Activated CD8-positive, alpha-beta memory T cell treated with anti-CD3 and anti-CD28 coated beads, Interleukin-2, amount 50 U/mL, for 24 hours (primary cell): Measurements from ENCODE around the gene FAM200A.
"Not testable (repeated sequence)": the region's sequence is repeated elsewhere in the genome, so short reads cannot be mapped to it uniquely, and the experiment has no call there.

ENCODE experiments used
- DNase-seq: peaks from one replicate; pipeline ENCODE4 v3.0.0-alpha.2; 2020; ENCODE audit errors: extremely low read depth

Gene FAM200A

DNA sequence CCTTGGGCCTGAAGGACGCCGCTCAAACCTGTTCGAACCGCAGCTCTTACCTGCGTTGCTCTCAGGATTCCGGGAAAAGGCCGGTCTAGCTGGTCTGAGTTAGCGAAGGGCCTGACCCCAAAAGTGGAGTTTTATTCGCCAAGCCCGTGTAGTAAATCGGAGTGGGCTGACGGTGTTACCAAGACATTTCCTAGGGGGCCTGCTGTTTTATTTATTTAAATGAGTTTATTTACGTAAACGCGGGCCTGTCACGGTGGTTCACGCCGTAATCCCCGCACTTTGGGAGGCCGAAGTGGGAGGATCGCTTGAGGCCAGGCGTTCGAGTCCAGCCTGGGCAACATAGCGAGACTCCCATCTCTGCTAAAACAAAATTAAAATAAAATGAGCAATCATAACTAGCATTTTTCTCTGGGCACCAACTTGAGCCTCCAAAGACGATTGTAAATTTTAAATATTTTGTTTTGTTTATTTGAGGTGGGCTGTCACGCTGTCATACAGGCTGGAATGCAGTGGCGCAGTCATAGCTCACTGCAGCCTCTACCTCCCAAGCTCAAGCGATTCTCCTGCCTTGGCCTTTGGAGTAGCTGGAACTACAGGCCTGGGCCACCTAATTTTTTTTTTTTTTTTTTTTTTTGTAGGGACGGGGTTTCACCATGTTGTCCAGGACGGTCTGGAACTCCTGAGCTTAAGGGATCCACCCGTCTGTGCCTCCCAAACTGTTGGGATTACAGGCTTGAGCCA, 7.4 kb upstream of the FAM200A start:
- DNase-seq, result no peak

DNA sequence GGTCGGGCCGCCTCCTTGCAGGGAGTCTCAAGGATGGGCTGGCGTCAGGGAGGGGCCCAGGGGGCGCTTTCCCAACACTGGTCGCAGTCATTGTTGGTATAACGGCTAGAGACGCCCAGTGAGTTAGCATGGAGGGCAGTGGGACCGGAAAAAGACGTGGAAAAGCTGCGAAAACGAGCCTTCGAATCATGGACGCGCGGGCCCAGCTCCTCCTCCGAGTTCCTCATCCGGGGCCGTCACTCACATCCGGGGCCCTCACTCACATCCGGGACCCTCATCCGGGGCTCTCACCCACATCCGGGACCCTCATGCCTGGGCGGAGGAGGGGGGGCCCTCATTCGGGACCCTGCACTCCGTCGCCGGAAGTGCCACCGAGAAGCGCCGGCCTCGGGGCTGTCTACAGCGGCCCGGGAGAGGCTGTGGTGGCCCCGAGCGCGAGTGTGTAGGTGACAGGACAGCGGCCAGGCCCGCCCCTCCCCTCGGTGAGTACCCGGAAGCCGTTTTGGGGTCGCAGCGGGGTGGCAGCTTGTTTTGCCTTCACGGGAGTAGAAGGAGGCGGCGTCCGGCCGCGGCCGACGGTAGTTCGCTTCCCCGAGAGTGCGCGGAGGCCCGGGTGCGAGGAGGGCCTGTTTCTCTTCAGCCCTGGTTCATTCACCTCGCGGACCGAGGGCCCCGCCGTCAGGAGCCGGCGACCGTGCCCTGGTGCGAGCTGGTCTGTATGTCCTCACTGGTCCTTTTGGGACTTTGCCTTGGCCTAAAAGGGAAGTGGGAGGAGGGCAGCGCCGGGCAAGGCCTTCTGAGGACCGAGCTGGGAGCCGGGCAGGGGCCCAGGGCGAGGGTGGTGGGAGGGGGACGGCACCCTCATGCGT, 6.6 kb upstream of the FAM200A start, which contains the start of gene ZNF655:
ZNF655 (plus strand) TSS at position 337 of the 869 bp plus-strand sequence. CDS start 1,918 bp downstream, outside the sequence.
- peak; percentile 76 for DNase-seq

DNA sequence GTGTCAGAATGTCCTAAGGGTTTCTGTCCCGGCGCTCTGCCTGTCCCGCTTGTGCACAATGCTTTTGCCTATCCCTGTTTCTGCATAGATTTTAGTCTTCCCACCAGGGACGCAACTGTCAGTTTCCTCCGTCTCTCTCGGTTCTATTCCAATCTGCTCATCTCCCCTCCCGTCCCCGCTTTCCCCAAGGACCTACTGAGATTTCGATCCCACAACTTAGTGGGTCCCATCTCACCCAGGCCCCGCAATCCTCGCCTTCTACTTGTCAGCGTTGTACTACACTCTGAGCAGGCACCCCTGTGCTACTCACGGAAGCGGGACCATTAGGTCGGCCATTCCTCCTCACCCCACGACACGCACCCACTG, 6.0 kb upstream of the FAM200A start:
- no peak for DNase-seq

DNA sequence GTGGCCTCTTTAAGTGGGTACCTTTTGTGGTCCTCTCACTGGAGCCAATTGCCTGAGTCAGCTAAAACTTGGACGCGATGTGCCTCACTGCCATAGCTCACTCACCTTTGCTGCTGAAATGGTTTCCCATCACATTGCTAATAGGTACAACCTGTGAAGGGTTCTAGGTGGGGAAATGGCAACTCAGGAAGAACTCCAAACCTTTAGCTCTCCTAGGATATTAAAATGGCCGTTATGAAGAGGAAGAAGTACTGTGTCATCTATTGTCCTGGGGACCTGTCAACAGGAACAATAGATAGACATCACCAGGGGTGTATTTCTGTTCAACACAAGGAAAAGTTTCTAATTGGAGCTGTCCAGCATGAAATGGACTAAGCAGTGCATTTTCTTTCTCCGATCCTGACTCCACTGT, 5.3 kb upstream of the FAM200A start:
- DNase-seq, result no peak

DNA sequence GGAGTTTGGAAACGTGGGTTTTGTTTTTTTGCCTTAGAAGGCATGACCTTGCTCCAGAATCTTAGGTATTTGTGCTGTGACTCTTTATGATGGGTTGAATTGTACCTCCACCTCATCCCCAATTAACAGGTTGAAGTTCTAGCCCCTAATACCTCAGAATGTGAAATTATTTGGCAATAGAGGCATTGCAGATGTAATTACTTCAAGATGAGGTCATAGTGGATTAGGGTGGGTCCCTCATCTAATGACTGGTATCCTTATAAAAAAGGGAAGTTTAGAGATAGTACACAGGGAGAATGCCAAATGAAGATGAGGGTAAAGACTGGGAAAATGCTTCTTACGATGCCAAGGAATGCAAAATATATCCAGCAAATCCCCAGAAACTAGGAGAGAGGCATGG, 3.0 kb upstream of the FAM200A start:
- no peak for DNase-seq

DNA sequence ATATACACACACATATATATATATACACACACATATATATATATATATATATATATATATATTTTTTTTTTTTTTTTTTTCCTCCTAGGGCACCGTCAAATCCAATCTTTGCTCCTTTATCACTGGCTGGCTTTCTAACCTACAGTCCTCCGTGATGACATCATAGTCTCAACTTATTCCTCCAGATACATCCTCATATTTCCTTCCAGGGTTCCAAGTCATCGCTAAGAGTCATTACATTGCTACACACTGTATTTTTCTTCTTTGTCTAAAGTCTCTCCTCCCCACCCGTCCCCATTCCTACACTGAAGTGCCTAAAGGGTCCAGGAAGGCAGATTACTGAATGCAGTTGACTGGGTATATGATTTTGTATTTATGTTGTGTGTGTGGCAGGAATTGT, 1.1 kb upstream of the FAM200A start:
- no peak for DNase-seq

DNA sequence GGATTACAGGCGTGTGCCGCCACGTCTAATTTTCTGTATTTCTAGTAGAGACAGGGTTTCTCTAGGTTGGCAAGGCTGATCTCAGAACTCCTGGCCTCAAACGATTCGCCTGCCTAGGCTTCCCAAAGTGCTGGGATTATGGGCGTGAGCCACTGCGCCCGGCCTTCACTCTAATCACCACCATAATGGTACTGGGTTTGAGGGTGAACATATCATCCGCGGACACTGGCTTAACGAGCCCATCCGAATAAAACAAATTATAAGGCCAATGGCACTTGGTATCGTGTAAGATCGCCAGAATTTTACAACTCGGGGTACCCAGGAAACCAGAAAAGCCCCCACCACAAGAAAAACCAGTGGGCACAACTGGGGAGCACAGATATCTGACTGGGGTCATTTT, 580 bp downstream of the FAM200A start:
- no peak for DNase-seq

DNA sequence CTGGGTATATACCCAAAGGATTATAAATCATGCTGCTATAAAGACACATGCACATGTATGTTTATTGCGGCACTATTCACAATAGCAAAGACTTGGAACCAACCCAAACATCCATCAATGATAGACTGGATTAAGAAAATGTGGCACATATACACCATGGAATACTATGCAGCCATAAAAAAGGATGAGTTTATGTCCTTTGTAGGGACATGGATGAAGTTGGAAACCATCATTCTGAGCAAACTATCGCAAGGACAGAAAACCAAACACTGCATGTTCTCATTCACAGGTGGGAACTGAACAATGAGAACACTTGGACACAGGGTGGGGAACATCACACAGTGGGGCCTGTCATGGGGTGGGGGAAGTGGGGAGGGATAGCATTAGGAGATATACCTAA, 2.4 kb downstream of the FAM200A start:
- not testable (repeated sequence) for DNase-seq

DNA sequence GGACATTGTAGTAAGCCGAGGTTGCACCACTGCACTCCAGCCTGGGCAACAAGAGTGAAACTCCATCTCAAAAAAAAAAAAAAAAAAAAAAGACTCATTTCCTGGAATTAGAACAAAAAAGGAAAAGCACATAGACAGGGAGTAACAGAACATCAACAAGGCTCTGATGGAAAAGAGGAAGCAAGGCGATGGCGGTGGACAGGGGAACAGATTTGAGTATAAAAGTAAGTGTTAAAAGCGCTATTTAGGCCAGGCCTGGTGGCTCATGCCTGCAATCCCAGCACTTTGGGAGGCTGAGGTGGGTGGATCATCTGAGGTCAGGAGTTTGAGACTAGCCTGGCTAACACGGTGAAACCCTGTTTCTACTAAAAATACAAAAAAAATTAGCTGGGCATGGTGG, 6.6 kb downstream of the FAM200A start:
- DNase-seq, result not testable (repeated sequence)

DNA sequence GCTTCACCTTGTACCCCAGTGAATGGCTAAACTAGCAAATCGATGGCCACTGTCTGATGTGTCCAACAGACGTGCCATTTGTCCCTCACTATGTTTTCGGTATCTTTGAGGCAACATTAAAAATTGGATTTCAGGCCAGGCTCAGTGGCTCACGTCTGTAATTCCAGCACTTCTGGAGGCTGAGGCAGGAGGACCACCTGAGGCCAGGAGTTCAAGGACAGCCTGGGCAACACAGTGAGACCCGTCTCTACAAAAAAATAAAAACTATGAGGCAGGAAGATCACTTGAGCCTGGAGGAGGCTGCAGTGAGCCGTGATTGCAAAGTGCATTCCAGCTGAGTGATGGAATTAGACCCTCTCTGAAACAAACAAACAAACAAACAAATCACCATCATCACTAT, 8.0 kb downstream of the FAM200A start:
- DNase-seq, result no peak

DNA sequence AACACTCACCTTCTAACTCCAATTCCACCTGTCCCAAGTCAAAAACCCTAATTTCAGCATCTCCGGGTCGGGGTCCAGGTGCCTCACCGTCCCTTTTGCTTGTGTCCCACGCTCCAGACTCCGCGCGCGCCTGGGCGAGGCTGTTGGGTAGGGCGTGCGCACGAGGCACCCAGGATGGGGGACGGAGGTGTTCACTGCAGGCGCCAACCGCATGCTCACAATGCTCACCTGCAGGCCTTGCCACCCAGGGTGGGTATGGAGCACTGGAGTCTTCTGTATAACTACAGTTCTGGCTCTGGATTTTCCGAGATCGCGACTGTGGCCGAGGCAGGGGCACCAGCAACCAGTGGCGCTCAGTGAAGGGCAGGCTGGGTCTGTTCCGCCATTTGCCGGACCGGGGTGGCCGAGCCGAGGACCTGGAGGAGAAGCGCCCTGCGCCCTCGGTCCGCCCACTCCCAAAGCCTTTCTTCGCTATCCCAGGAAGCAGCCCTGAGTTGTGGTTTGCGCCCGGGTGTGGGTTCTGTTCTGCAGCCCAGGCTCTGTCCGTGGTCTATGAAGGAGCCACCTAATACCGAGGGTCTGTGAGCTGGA, 8.7 kb downstream of the FAM200A start:
- no peak for DNase-seq

DNA sequence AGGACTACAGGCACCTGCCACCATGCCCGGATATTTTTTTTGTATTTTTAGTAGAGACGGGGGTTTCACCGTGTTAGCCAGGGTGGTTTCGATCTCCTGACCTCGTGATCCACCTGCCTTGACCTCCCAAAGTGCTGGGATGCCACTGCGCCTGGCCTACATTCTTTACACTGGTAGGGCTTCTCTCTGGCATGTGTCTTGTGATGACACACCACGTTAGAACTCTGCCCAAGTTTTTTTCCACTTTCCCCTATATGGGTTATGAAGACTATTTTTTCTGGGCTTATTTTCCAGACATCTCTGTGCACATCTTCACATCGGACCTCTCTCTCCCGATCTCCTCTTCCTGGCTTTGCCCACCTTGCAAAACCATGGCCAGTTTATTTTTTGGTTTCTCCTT, 10.7 kb downstream of the FAM200A start:
- DNase-seq, result no peak

DNA sequence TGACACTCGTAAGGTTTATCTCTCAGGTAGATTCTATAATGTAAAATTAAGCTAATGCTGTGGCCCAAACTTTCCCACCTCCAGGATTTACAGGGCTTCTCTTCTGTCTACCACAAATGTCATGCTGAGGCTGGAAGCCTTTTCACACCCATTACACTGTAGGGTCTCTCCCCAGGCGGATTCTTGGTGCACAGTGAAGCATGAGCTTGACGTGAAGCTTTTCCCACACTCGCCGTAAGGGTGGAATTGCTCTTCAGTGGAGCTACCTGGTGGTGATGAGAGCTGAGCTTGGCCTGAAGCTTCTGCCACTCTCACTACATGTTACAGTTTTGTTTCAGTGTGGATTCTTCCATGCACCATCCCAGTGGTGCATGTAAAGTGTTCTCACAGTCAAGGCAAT, 11.4 kb downstream of the FAM200A start:
- no peak for DNase-seq

DNA sequence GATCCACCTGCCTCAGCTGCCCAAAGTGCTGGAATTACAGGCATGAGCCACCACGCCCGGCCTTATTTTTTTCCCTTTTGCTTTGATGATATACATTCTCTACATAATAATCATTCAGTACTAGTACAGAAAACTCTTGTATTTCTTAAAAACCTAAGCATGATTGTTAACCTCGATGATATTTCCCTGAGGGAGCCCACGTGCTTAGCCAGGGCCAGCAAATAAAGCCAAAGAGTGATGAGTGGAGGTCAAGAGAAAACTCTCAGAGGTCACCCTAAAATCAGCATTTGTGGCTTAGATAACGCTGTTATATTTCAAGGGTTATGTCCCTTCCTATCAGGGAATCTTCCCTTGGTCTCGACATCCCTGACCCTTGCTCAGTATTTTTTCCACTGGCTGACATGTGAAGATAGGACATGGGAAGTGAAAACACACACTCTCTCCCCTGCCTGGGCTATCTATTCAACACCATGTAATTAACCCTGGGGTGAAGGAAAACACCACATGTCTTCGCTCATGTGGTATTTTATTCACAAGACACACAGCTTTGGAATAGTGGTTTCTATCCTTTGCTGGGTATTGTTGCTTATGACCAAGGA, 12.6 kb downstream of the FAM200A start:
- no peak for DNase-seq

DNA sequence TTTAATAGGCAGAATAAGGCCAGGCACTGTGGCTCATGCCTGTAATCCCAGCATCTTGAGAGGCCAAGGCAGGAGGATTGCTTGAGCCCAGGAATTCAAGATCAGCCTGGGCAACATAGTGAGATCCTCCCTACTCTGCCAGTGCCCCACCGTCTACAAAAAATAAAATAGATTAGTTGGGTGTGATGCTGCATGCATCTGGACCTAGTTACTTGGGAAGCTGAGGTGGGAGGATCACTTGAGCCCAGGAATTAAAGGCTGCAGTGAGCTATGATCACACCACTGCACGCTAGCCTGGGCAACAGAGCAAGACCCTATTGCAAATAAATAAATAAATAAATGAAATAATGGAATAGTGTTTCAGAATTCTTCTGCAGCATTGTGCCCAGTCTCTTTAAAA, 16.2 kb downstream of the FAM200A start:
- DNase-seq, result no peak

DNA sequence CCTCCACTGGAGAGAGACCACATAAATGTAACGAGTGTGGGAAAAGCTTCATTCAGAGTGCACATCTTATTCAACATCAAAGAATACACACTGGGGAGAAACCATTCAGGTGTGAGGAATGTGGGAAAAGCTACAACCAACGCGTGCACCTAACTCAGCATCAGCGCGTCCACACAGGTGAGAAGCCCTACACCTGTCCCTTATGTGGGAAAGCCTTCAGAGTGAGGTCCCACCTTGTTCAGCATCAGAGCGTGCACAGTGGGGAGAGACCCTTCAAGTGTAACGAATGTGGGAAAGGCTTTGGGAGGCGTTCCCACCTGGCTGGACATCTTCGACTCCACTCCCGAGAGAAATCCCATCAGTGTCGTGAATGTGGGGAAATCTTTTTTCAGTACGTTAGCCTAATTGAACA, 20.6 kb downstream of the FAM200A start:
- no peak for DNase-seq

DNA sequence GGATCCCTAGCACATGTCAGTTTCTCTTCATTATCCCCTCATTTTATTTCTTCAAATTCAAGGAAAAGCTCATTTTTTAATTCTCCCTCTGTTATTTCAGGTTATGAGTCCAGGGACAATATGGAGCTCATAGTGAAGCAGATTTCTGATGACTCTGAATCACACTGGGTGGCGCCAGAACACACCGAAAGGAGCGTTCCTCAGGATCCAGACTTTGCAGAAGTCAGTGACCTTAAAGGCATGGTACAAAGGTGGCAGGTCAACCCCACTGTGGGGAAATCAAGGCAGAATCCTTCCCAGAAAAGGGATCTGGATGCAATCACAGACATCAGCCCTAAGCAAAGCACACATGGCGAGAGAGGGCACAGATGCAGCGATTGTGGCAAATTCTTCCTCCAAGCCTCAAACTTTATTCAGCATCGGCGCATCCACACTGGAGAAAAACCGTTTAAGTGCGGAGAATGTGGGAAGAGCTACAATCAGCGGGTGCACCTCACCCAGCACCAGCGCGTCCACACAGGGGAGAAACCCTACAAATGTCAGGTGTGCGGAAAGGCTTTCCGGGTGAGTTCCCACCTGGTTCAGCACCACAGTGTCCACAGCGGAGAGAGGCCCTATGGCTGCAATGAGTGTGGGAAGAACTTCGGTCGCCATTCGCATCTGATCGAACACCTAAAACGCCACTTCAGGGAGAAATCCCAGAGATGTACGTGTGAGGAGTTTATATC, 26.0 kb downstream of the FAM200A start:
- no peak for DNase-seq

DNA sequence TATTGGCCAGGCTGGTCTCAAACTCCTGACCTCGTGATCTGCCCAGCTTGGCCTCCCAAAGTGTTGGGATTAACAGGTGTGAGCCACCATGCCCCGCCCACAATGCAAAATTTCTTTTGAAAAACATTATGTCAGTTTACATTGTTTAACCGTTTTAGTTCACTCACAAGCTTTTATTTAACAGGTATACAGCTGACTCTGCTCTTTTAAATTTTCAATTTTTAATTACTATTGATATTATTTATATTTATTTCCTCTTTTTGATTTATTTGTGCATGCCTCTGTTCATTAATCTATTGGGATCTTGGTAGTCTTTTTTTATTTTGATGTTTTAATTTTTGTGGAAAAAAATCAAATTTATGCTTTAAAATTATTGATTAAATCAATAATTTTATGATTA, 30.5 kb downstream of the FAM200A start:
- DNase-seq, result no peak

DNA sequence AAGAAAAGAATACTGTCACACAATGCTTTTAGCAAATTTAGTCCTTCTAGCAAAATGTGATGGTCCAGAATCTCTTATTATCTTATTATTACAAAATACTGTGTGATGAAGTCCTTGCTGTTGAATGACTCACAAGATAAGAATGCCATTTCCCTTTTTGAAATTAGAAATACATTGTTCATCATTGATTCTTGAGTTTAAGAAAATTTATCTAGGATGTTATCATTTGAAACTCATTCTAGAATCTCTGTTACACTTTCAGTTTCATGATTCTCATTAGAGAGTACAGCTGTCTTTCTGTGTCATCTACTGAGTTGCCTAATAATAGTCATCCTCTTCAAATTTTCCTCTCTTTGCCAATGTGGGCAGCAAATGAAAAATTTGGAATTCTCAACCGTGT, 37.9 kb downstream of the FAM200A start:
- DNase-seq, result no peak

DNA sequence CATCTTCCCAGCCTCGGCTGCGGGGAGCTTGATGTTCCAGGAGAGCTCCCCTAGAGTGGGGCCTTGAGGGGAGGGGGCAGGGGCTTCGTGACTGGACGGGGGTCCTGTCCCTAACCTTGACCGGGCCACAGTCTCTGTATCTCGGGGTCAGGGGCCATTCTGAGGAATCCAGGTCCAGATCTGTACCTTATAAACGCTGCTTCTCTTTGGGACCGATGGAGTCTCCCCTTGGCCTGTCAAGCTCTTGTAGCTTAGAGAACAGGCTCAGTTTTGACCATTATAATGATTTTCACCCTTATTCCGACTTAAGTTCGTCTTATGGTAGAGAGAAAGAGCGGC, 46.6 kb downstream of the FAM200A start:
- DNase-seq, result no peak

DNA sequence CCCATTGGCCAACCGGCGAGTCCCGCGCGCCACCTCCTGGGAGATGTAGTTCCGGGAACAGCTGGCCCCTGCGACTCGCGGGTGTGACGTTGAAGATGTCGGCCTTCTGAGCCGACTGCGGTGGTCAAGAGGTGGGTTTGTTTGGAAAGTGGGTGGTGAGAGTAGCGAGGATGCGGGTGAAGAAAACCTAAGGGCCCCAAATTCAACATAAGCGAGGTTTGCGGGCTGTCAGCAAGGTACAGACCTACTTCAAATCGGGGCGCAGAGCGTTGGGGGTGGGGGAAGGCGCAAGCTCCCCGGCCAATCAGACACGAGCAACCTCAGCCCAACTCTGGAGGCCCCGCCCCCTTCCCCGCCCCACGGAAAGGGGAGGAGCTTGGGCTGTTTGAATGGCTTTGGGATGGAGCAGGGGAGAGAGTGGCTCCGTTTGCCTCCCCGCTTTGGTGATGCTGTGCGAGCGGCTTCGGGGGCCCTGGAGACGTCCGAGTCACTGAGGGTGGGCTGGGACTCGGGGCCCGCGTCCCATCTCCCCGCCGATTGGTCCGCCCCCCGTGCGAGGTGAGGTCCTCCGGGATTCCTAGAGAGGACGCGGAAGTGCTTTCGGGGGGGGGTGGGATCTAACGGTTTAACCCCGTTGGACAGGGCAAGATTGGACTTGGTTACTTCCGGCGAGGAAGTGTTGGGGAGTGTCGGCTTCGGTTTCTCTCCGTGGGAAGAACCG, 47.2 kb downstream of the FAM200A start, which contains the start of gene ZKSCAN5:
ZKSCAN5 (plus strand) TSS at position 60 of the 721 bp plus-strand sequence. CDS start 1,383 bp downstream, outside the sequence.
- peak; percentile 90 for DNase-seq
